RKO (cell line): ENCODE data around the gene GAP43.

Source experiments
- DNase-seq: peaks from one replicate; pipeline ENCODE4 v3.0.0-alpha.2; 2016; ENCODE audit warnings: low spot score

The GAP43 gene, protein sequence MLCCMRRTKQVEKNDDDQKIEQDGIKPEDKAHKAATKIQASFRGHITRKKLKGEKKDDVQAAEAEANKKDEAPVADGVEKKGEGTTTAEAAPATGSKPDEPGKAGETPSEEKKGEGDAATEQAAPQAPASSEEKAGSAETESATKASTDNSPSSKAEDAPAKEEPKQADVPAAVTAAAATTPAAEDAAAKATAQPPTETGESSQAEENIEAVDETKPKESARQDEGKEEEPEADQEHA

DNA sequence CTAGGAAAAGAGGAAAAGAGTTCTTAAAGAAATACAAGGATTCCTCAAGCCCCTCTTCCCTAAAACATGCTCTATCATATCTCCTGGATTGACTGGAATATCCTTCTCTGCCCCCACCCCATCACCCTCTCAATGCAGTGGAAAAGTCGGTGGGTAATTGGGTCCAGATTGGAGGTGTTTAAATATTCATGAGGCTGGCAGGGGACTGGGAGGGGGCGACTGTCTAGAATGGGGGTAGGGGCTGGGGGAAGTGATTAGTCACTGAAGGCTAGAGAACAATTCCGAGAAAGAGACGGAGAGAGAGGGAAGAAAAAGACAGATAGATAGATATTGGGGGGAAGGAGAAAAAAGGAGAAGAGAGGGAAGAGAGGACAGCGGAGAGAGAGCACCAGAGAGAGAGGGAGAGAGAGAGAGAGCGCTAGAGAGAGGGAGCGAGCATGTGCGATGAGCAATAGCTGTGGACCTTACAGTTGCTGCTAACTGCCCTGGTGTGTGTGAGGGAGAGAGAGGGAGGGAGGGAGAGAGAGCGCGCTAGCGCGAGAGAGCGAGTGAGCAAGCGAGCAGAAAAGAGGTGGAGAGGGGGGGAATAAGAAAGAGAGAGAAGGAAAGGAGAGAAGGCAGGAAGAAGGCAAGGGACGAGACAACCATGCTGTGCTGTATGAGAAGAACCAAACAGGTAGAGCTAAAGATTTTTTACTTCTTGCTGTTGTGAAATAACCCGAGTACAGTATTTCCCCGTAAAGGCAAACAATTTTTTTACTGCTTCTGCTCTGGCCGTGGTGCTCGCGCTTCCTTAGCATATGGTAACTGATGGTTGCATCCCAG lies at the start of gene GAP43:
TSS of gene GAP43 (plus strand) at position 467 of the 825 bp plus-strand sequence. CDS start at position 647, 180 bp downstream.
- DNase-seq = no peak

- DNase-seq = no peak
These were observed 46.9 kb upstream of the GAP43 start for GRCh38 chr3:115576325-115576875.

DNA sequence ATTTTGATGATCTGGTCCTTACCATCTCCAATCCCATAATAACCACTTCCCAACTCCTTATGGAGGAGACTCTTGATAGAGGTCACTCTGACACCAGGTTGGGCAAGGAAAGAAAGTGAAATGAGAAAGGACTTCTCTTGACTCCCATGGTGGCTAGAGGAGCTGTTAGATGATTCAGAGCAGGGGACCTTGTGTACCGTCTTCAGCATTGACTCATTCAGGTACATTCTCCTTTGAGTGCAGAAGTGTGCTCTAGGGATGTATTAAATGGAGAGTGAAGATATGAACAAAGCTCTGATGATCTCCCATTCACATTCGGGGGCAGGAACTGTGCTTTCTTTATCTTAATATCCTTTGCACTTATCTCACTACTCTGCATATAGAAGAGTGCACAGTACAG lies 46.3 kb upstream of the GAP43 start:
- no peak for DNase-seq

- no peak for DNase-seq
These were observed 45.0 kb upstream of the GAP43 start for GRCh38 chr3:115578331-115578730.

GRCh38 chr3:115580566-115580965 lies 42.7 kb upstream of the GAP43 start:
- no peak for DNase-seq

DNA sequence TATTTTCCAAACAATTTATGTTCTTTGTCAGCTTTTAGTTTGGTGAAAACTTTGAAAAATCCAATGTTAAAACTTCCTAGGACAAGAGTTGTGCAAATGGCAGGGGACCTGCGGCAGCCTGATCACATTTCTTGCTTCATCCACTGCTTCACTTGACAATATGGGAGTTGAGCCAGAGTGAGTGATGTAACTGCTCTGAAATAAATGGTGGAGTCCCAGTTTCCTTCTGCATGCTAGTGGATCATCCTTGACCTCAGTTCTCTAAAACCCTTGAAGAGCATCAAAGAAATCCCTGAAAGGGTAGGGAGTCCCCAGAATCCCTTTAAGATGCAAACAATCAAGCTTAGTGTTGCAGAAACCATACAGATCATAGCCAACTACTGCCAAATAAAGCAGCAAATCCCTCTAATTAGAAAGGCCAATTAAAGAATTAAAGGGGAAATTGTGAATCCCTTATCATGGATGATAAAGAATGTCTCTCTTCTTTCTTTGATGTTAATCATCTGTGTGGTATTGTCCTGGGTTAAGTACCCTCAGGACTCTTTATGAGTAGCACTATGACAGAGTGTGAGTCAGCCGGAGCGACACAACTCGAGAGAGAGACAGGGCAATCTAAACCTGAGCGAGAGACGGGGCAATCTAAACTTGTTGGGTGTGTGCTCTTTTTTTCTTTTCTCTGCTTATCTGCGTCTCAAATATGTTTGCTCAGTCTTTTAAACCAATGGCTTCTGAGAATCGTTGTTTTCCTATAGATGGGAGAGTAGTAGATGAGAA lies 41.8 kb upstream of the GAP43 start:
- peak; percentile 25 for DNase-seq

DNA sequence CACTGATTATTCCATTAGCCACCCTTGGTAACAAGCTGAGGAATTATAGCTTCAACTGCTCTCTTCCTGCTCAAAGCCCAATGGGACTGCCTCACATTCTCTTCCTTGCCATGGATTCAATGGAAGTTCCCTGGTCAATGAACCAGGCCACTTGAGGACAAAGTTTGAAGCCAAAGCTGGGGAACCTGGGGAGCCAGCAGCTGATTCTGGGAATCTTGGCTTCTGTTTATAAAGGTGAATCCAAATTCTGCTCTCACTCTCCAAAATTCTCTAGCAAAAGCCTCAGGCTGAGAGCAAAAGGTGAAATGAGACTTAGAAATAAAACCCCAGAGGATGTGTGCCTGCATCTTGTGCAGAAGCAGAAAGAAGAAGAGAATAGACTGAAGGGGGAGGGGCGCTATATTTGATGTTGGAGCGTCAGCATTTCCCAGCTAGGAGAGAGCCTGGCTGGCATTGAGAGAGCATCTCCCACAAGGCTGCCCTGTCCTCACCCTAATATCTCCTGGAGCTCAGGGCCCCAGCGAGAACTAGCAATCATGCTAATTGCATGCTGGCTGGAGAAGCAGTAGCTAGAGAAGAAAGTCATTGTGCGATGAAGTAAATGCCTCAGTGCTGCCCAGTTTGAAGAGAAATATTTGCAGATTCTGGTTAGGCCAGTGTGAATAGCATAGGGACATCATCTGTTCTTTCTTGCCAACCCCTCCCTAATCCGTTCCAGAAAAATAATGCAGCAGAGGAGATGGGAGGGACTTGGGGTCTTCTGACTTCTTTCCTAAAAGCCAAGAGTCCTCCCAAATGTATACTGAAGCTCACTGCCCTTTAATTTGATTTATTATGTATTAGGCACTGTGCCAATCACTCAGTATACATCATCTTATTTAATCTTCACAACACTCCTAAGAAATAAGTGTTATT lies 34.9 kb upstream of the GAP43 start:
- no peak for DNase-seq

DNA sequence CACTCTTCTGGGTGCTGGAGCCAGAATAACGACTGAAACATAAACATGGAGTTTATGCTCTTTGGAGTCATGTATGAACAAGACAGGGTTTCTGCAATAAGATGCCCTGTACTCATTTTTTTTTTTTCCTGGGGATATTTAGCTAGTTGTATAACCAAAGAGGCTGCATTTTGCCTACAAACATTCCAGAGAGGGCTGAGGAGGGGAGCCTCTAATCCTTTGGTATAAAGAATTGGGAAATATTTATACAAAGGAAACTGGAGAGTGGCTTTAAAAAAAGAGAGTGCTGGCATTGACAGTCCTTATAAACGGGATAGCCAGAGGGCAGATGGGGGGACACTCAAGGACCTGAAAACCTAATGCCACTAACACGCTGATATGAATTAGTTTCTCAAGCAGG lies 32.4 kb upstream of the GAP43 start:
- no peak for DNase-seq

DNA sequence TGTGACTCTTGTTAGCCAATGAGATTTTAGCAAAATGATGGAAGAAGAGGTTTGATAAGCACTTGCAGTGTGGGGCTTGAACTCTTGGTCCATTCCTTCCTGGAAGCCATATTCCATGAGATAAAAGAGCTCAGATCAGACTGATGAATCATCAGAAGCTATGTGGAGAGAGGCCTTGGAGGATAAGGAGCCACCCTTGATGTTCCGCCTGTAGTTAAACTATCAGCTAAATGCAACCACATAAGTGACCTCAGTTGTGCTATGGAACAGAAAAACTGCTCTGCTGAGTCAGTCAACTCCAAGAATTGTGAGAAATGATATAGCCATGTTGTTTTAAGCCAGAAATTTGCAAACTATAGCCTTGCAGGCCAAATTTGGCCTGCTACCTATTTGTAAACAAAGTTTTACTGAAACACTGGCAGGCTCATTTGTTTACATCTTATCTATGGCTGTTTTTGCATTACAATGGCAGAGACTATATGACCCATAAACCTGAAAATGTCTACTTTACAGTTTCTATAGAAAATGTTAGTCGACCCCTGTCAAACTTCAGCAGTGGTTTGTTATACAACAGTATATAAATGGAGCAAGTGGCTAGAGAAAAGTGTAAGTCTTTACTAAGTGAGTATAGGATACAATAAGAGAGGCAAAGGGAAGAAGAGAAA lies 27.6 kb upstream of the GAP43 start:
- DNase-seq = no peak

GRCh38 chr3:115598216-115598615 lies 25.1 kb upstream of the GAP43 start:
- DNase-seq = no peak

GRCh38 chr3:115602194-115602593 lies 21.1 kb upstream of the GAP43 start:
- no peak for DNase-seq

GRCh38 chr3:115611630-115612029 lies 11.7 kb upstream of the GAP43 start:
- DNase-seq = no peak

DNA sequence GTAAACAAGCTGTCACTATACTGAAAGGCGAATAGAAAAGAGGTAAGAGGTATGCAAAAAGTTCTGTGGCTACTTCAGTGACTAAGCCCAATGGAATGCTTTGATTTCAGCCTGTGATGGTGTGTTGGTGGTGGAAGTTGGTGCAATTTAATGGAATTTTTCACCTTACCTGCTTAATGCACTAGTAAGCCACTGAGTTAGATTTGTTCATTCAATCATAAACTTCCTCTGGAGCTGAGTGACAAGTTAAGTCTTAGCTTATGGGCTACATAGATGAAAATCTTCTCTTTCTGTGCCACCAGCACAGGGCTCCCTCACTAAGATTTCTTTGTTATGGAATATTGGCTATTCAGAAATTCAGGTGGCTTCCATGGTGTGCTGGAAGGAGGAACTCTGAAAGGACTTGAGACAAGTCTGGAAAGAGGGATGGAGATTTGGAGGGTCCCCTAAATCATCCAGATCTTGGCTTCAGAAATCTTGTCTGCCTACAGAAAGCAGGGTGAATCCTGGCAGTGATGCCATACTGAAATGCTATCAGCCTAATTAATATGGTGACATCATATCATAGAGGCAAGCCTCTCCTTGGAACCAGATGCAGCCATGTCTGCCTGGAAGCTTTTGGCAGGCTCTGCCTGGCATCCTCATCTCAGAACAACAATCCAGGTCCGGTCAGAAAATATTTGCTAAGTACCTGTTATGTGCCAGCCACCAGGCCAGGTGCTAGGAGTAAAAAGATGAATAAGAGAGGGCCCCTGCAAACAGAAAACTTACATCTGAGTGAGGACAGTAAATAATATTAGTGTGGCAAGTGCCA lies 8.1 kb upstream of the GAP43 start:
- peak; percentile 9 for DNase-seq

- no peak for DNase-seq
These were observed 6.8 kb upstream of the GAP43 start for GRCh38 chr3:115616461-115616860.

GRCh38 chr3:115617591-115617990 lies 5.7 kb upstream of the GAP43 start:
- DNase-seq = no peak

DNA sequence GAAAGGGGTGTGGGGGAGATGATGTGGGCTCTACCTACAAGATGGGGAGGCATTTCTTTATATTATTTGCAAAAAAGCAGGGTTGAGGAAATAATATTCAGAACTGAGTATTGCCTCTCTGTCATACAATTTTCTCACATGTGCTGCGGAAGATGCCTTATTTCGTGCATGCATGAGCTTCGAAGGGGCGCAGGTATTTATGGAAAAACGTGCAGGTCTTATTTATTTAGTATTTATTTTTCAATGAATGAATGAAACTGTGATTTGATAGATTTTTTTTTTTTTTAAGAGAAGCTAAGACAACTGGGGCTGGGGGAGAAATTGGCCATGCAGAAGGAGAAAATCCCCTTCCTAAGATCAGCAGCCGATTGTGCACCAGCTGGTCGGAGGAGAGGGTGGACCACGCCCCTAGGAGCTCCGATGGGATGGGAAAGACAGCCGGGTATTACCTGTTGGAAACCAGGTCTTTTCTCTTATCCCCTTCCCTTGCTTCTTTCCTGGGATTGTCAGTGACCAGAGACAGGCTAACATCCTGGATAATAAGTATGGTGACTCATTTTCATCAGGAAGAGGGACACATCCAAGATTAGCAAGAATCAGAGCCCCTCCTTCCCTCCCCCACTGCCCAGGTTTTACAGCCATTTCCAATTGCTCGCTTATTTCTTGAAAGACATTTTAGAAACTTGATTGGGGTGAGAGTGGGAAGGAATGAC lies 875 bp downstream of the GAP43 start:
- no peak for DNase-seq

GRCh38 chr3:115624901-115625300 lies 1.6 kb downstream of the GAP43 start:
- DNase-seq = no peak

GRCh38 chr3:115626006-115626409 lies 2.7 kb downstream of the GAP43 start:
- DNase-seq = no peak

- no peak for DNase-seq
These were observed 3.4 kb downstream of the GAP43 start for GRCh38 chr3:115626721-115627120.
